AG20443 (cell line): ENCODE measurements around the gene CPLANE2.

ENCODE experiments used
- DNase-seq: peaks from one replicate; pipeline ENCODE4 v3.0.0; 2012; ENCODE audit warnings: low spot score, mixed read lengths

The CPLANE2 gene

DNA sequence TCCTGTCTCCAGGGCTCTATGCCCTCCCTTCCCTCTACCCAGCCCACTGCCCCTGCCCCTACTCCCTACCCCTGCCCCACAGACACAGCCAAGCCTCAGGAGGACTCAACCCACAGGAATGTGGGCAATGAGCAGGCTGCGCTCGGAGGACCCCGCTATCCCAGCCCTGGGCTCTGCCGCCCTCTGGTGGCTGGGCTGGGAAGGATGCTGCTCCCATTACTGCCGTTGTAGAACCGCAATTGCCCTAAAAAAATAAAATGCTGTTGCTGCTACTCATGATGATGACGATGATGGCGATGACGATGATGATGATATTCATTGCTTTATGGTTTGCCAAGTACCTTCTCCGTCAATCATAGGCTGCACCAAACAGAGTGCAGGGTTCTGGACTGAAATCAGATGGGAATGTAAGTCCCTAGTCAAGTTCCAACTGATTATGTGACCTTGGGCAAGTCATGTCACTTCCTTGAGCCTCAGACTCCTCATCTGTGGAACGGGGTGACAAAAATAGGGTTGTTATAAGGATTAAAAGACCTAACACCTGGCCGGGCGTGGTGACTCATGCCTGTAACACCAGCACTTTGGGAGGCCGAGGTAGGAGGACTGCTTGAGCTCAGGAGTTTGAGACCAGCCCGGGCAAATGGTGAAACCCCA, 49.1 kb downstream of the CPLANE2 start:
- DNase-seq = peak; percentile 84

DNA sequence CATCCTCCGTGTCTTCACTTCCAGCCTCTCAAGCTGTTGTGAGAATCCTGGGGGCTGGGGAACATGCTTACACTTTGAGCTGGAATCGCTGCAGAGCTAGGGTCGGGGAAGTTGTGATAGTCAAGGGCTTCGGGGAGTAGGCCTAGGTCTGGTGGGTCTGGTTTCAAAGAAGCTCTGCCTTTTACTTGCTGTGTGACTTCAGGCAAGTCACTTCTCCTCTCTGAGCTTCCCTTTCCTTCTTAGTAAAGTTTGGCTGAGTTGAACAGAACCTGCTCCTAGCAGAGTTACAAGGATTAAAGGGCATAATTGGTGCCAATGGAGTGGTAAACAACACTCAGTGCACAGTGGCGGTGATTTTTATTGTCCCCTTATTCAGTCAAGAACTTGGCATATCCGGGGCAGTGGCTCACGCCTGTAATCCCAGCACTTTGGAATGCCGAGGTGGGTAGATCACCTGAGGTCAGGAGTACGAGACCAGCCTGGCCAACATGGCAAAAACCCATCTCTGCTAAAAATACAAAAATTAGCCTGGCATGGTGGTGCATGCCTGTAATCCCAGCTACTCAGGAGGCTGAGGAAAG, 50.2 kb downstream of the CPLANE2 start:
- DNase-seq = no peak

DNA sequence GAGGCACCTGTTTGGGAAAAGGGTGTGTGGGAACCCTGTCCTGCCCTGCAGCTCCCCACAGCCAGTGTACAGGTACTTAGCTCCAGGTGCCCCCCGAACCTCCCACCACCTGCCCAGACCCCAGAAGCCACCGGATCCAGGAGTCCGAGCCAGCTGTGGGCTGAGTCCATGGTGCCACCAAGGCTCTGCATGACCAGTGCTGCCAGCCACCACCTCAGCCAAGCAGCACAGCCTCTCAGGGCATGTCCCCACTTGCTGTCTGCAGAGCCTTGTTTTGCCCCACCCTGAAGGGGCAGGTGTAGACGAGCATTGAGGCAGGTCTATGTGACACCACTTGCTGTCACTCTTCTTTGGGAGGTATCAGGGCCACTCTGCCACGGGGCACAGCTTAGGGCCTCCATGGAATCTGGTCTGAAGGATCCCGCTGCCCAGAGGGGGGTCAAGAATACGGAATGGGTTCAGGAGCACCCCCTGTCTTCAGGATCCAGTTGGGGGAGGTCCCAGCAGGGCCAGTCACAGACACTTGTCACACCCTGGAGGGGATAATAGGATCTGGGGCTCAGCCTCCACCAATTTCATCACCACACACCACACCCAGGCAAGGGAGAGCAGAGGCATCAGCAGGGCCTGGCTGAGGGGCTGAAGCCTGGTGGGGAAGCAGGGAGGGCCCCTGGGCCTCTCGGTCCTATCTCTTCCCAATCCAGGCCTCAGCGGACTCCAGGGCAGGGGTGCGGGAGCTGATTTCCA, 52.3 kb downstream of the CPLANE2 start:
- DNase-seq = no peak

DNA sequence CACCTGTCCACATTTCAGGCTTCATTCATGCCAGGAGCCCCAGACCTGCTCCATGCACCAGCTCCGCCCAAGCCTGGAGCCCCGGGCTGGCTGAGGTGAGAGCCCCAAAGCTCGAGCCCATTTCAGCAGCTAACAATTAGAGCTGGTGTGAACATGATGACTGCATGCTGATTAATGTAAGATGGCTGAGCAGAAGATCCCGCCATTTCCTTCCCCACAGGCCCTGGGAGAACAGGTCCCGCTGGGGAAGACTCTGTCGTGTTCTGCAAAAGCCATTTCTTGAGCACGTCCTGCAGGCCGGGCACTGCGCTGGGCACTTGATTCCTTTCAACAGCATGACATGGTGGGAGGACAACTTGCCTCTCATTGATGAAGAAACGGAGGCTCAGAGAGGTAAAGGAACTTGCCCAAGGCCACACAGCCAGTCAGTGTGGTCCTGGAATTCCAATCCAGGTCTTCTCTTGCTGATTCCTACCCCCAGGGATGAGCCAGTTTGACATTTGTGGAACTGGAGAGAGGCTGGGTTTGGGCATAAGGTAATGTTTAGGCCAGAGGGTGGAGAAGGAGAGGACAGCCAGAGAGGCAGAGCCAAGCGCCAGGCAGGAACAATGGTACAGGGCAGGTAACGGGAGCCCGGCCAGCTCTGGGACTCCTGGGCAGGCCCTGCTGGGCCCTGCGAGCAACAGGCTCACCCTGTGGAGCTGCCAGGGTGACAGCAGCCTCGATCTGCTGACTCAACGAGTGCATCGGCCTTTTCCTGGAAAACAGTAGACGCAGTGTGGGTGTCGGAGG, 53.0 kb downstream of the CPLANE2 start:
- DNase-seq = no peak

DNA sequence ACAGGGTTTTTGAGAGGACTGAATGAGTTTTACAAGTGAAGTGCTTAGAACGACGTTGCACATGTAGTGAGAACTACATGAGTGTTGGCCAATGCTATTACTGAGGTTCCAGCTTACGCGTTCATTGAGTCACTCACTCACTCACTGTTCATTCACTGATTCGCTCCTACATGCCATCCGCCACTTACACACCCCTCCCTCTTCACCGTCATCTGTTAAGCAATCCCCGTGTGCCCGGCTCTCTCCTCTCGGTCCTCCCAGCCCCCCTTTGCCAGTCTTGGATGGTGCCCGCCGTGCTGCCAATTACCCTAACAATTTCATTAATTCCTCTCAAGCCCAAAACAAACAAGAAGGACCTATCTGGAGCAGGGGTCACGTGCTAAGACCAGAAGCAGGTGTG, 53.8 kb downstream of the CPLANE2 start:
- DNase-seq = peak; percentile 88

DNA sequence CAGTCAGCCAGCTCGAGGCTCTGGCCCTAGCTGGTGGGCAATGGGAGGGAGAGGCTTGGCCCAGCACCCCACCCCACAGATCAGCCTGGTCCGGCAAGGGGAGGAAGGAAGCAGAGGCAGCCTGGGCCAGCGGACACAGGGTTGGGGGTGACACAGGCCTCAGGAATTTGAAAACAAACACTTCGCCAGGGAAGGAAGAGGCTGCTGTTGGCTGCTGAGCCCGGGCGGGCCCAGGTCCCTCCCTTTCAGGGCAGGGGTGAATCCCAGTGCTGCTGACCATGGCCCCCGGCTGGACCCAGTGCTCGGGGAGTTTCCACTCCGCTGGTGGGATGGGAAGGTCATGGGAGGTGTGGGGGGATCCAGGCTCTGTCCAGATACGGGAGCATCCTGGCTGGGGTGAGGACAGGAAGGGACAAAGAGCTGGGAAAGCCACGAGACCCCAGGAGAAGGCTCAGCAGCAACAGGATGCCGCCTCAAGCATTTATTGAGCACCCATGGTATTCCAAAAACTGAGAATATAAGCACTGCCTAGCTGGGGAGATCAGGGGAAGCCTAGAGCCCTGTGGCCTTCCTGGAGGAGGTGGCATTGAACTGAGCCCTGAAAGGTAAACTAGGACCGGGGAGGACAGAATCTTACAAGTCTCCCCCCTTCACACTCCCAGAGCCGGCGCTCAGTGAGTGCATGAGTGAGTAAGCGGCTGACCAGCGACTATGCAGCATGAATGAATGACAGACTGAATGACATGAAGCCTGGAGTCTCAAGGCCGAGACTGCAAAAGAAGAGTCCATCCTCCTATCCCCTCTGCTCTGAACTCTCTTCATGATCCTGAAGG, 54.9 kb downstream of the CPLANE2 start:
- DNase-seq = peak; percentile 93
